COLO668 (cell line): ENCODE results near the gene SLC44A4.
"Not testable (repeated sequence)": the region's sequence is repeated elsewhere in the genome, so short reads cannot be mapped to it uniquely, and the experiment has no call there.

Experiments
- DNase-seq: peaks from one replicate; lab custom pipeline; 2025; ENCODE audit not compliant: unreplicated experiment; lab: John Stamatoyannopoulos, UW

SLC44A4 gene

GRCh38 chr6:31878726-31879125 is at the start of gene SLC44A4:
TSS of gene SLC44A4 (minus strand) at chr6:31878997. CDS start at chr6:31878980, 17 bp downstream.
- peak; percentile 35 for DNase-seq

- no peak for DNase-seq
Measured at GRCh38 chr6:31928672-31928939, 49.8 kb upstream of the SLC44A4 start.

DNA sequence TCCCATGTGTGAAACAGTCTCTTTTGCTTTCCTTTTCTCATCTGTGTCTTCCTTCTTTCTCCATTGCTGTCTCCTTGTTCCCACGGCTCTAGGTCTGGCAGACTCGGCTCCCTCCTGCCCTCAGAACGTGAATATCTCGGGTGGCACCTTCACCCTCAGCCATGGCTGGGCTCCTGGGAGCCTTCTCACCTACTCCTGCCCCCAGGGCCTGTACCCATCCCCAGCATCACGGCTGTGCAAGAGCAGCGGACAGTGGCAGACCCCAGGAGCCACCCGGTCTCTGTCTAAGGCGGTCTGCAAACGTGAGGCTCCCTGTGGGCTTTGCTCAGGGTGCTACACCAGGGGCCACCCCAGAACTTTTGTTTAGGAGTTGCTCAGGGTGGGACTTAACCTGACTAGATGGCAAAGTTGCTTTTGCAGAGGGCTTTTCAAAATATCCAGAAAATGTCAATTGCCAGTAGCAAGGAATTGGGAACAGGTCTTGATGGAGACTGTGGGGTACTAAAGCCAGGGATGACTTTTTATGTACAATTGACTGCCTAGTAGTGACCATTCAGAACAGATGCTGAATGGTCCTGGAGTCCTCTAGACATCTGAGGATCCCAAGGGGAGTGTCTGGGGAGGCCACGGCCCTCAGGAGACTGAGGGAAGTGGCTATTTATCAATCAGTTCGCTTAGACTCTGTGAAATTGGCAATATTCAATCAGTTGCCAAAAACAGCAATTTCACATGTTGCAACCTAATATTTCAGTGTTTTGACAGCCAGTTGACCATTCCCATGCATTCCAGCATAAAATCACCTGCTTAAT is 49.3 kb upstream of the SLC44A4 start:
- no peak for DNase-seq

- no peak for DNase-seq
Measured at GRCh38 chr6:31927242-31927862, 48.6 kb upstream of the SLC44A4 start, which contains the start of gene C2. TSS of gene C2 (plus strand) at chr6:31927717. CDS start at chr6:31927753, 36 bp downstream.

DNA sequence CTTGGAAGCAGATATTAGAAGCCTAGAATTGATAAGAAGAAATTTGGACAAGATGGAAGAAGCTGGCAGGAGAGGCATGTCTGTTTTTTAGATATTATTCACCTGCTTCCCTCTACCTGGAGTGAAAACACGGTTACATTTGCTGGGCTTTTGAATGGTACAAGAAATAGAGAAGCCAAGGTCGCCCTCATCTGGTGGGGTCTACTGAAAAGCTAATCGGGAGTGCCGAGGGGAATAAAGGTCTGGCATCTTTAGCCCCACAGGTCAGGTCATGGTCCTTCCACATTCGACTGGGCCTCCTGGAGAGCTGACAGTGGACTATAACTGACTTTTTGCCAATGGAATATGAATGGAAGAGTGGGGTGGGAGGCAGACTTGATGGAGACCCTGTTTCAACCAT is 44.1 kb upstream of the SLC44A4 start:
- peak; percentile 8 for DNase-seq

GRCh38 chr6:31920811-31921210 is 42.0 kb upstream of the SLC44A4 start:
- no peak for DNase-seq

DNA sequence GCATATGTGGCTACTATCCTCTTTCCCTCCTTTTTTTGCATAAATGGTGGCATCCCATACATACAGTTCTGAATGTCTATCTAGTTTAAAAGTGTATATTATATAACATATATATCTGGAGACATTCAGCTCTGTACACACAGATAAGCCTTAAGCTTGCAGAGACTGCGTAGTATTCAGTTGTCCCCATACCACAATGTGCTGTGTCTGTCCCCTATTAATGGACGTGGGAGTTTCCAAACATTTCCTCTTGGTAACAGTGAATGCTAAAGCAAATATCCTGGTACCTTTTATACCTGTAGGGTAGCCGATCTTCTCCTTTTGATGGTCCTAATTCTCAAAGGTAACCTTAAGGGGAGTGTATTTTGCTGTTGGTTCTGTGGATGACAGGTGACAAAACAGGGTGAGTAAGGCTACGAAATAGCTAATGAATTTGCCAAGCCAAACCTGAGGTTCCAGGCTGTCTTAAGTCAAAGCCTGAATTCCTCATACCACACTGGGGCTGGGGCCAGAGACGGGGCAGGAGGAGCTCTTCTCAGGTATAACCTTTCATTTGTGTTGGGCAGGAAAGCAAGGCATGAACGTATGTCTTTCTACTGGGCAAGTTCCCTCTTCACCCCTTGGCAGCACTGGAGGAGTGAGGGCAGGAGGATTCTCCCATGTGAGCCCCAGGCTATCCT is 41.0 kb upstream of the SLC44A4 start:
- no peak for DNase-seq

DNA sequence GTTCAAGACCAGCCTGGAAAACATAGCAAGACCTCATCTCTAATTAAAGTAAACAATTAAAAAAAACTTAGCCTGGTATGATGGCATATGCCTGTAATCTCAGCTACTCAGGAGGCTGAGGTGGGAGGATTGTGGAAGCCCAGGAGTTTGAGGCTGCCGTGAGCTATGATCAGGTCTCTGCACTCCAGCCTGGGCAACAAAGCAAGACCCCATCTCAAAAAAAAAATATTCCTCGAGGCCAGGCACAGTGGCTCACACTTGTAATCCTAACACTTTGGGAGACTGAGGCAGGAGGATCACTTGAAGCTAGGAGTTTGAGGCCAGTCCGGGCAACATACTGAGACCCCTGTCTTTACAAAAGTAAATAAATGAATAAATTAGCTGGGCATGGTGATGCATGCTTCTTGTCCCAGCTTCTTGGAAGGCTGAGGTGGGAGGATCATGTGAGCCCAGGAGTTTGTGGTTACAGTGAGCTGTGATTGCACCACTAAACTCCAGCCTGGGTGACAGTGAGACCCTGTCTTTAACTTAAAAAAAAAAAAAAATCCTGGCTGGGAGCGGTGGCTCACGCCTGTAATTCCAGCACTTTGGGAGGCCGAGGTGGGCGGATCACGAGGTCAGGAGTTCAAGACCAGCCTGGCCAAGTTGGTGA is 39.4 kb upstream of the SLC44A4 start:
- DNase-seq = no peak

DNA sequence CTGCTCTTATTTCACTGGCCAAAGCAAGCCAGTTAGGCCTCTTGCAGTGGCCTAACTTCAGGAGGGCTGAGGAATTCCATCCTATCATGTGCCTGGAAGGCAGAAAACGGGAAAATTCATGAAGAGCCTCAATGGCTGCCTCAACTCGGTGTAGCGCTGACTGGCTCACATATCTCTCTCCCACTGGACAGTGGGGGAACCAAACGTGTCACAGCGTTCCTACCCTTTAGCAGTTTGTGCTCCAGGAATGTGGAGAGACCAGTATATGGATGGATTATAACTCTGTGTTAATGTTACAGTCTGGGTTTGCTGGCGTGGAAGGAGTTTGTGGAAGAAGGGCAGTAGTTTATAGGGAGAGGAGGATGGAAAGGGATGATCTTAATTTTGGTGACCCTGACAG is 37.0 kb upstream of the SLC44A4 start:
- no peak for DNase-seq

- DNase-seq = no peak
Measured at GRCh38 chr6:31915351-31915750, 36.6 kb upstream of the SLC44A4 start.

DNA sequence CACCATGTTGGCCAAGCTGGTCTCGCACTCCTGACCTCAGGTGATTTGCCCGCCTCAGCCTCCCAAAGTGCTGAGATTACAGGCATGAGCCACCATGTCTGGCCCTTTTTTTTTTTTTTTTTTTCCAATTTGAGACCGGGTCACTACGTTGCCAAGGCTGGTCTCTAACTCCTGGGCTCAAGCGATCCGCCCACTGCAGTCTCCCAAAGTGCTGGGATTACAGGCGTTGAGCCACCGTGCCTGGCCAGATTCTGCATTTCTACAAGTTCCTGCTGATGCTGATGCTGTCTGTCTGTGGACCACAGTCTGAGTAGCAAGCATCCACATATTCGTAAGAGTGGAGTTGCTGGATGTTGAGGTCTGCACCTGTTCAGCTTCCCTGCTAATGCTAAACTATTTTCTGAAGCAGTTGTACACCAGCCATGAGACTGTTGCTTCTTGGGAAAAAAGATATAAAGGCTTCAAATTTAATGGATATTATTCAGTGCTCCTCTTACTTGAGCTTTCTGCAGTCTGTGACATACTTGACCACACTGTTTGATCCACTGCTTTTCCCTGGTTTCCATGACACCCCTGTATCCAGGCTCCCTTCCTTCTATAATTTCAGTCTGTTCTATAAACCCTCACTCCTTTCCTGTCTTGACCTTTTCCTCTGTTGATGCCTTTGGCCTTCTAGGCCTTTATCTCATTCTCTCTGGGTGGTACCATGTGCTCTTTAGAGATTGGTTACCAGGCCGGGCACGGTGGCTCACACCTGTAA is 33.2 kb upstream of the SLC44A4 start:
- DNase-seq = no peak

GRCh38 chr6:31909298-31909697 is 30.5 kb upstream of the SLC44A4 start:
- not testable (repeated sequence) for DNase-seq

DNA sequence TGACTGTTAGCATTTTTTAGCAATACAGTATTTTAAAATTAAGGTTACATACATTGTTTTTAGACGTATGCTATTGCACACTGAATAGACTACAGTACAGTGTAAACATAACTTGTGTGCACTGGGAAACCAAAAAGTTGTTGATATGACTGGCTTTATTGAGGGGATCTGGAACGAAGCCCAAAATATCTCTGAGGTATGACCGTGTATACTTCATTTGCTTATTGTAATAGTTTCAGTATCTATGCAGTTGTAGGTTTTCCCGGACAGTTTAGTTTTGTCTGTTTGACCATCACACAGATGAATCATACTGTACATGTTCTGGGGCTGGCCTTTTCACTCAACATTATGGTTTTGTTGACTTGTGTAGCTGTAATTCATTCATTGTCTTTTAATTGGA is 30.0 kb upstream of the SLC44A4 start:
- no peak for DNase-seq

DNA sequence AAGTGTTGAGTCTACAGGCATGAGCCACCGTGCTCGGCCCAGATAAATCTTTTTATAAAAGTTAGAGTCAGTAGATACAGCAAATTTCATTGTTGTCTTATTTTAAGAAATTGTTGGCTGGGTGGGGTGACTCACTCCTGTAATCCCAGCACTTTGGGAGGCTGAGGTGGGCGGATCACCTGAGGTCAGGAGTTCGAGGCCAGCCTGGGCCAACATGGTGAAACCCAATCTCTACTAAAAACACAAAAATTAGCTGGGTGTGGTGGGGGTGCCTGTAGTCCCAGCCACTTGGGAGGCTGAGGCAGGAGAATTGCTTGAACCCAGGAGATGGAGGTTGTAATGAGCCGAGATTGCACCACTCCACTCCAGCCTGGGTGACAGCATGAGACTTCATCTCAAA is 29.5 kb upstream of the SLC44A4 start:
- not testable (repeated sequence) for DNase-seq

DNA sequence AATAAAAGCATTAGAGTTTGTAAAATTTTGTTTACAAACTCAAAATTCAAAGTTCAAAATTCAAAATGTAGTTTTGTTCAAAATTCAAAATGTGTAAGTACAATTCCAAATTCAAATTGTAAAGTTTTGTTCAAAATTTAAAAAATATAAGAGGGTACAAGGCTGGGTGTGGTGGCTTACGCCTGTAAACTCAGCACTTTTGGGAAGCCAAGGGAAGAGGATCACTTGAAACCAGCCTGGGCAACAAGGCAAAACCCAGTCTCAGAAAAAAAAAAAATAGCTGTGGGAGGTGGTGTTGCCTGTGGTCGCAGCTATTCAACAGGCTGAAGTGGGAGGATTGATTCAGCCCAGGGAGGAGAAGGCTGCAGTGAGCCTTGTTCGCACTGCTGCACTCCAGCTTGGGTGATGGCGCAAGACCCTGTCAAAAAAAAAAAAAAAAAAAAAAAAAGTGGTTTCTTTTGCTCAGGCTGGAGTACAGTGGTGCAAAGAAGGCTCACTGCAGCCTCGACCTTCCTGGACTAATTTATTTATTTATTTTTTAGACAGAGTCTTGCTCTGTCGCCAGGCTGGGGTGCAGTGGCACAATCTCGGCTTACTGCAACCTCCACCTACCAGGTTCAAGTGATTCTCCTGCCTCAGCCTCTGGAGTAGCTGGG is 28.5 kb upstream of the SLC44A4 start:
- DNase-seq = no peak

DNA sequence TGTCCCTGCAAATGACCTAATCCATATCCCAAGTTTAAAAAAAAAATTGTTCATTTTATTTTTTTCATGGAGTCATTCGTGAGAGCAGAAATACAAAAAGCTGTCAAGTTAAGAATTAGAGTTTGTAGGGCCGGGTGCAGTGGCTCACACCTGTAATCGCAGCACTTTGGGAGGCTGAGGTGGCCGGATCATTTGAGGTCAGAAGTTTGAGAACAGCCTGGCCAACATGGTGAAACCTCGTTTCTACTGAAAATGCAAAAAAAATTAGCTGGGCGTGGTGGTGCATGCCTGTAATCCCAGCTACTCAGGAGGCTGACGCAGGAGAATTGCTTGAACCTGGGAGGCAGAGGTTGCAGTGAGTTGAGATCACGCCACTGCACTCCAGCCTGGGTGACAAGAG is 27.9 kb upstream of the SLC44A4 start:
- DNase-seq = not testable (repeated sequence)

GRCh38 chr6:31906122-31906521 is 27.3 kb upstream of the SLC44A4 start:
- no peak for DNase-seq

DNA sequence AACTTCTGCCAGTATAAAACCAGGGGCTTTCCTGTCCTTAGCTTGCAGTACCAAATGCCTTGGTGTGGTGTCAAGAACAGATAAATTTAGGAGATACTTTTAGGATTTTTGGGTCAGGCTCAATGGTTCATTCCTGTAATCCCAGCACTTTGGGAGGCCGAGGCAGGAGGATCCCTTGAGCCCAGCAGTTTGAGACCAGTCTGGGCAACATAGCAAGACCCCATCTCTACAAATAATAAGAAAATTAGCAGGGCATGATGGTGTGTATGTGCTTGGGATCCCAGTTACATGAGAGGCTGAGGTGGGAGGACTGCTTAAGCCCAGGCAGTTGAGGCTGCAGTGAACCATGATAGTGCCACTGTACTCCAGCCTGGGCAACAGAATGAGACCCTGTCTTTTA is 26.2 kb upstream of the SLC44A4 start:
- DNase-seq = no peak

DNA sequence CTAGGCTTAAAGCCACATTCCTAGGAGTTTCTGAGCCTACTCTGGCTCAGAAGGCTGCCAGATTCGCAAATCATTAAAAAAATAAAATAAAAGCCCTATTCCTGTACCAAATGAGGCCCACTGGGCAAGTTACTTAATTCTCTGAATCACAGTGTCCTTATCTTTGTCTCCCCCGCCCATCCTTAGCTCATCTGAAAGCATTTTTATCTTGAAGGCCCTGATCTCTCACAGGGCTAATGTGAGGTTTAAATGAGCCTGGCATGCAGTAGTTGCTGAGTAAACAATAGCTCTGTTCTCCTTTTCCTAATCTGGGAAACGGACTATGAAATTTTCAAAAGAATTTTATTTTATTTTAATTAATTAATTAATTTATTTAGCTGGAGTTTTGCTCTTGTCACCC is 25.2 kb upstream of the SLC44A4 start:
- DNase-seq = no peak

- DNase-seq = peak; percentile 90
Measured at GRCh38 chr6:31901953-31902643, 23.3 kb upstream of the SLC44A4 start, which contains the start of gene ZBTB12. TSS of gene ZBTB12 (minus strand) at chr6:31902086. CDS start at chr6:31901305, 781 bp downstream.
